Nephron progenitor cell (in vitro differentiated cells): ENCODE data around the gene TMEM179.

ENCODE experiments used
- DNase-seq: peaks from one replicate; pipeline ENCODE4 v3.0.0; 2021
- H3K27ac Mint-ChIP-seq: 2 replicates; pipeline ENCODE4 v1.8.0; 2021; ENCODE audit warnings: mild to moderate bottlenecking, moderate library complexity, mixed read lengths
- H3K27me3 Mint-ChIP-seq: 2 replicates; pipeline ENCODE4 v1.8.0; 2021; ENCODE audit warnings: mild to moderate bottlenecking, low read depth, mixed read lengths; ENCODE audit not compliant: poor library complexity
- H3K36me3 Mint-ChIP-seq: 2 replicates; pipeline ENCODE4 v1.8.0; 2021; ENCODE audit warnings: low read depth, mixed read lengths
- H3K4me1 Mint-ChIP-seq: 2 replicates; pipeline ENCODE4 v1.8.0; 2021; ENCODE audit warnings: mixed read lengths
- H3K4me3 Mint-ChIP-seq: 2 replicates; pipeline ENCODE4 v1.8.0; 2021; ENCODE audit warnings: mild to moderate bottlenecking, moderate library complexity, mixed read lengths
- H3K9me3 Mint-ChIP-seq: 2 replicates; pipeline ENCODE4 v1.8.0; 2021; ENCODE audit warnings: mild to moderate bottlenecking, moderate library complexity, mixed read lengths
- TF ChIP-seq, protein P1 (sequence below): fragments of 200-600 bp; sonication (generic); IDR thresholded peaks from 2 replicates; pipeline ENCODE4 v1.5.0; 2021; ENCODE audit warnings: antibody characterized with exemption

The TMEM179 gene

DNA sequence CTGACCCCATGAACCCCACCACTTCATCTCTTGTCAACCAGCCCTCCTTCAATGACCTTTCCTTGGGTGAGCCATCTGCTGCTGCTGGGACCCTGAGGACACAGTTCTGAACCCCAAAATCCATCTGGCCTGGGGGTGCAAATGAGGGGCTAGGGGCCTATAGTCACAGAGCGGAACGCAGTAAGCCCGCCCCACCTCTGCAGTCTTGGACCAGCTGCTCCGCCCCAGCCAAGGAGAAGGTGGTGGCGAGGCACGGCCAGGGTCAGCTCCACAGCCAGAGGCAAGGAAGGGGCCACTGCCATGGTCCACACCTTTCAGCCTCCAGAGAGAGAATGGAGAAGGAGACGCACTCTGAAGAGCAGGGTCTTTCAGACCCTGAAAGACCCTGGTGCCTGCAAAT, 5.1 kb downstream of the TMEM179 start:
- TF ChIP-seq, protein P1, sequence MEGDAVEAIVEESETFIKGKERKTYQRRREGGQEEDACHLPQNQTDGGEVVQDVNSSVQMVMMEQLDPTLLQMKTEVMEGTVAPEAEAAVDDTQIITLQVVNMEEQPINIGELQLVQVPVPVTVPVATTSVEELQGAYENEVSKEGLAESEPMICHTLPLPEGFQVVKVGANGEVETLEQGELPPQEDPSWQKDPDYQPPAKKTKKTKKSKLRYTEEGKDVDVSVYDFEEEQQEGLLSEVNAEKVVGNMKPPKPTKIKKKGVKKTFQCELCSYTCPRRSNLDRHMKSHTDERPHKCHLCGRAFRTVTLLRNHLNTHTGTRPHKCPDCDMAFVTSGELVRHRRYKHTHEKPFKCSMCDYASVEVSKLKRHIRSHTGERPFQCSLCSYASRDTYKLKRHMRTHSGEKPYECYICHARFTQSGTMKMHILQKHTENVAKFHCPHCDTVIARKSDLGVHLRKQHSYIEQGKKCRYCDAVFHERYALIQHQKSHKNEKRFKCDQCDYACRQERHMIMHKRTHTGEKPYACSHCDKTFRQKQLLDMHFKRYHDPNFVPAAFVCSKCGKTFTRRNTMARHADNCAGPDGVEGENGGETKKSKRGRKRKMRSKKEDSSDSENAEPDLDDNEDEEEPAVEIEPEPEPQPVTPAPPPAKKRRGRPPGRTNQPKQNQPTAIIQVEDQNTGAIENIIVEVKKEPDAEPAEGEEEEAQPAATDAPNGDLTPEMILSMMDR: no peak
- no peaks in the 10 kb centered on the region for H3K9me3 Mint-ChIP-seq
- H3K4me3 Mint-ChIP-seq: no peak overlapping the region
- H3K4me1 Mint-ChIP-seq: peaks cover 11% of the 10 kb centered on the region
- H3K36me3 Mint-ChIP-seq: no peaks in the 10 kb centered on the region
- no peak for DNase-seq
- peaks cover 52% of the 10 kb centered on the region for H3K27me3 Mint-ChIP-seq
- H3K27ac Mint-ChIP-seq: no peak overlapping the region

DNA sequence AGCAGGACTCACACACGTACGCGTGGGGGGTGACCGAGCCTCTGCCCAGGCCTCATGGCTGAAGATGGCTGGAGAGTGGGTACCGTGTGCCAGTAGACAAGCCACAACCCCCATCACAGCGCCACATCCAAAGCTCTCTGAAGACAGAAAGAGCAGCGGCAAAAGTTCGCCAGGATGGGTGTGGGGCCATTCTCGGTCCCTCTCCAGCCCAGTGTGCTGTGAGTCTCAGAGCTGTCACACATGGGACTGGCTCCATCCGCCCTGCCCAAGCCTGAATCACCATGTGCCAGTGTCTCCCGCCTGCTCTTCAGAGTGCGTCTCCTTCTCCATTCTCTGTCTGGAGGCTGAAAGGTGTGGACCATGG, 5.7 kb downstream of the TMEM179 start:
- Mint-ChIP-seq H3K4me3 (no peak overlapping the region), H3K36me3 (no peaks in the 10 kb centered on the region), H3K4me1 (peaks cover 10% of the 10 kb centered on the region), H3K27ac (no peak overlapping the region), H3K9me3 (no peaks in the 10 kb centered on the region), H3K27me3 (peaks cover 46% of the 10 kb centered on the region)
- TF ChIP-seq, protein P1: no peak
- DNase-seq: no peak

DNA sequence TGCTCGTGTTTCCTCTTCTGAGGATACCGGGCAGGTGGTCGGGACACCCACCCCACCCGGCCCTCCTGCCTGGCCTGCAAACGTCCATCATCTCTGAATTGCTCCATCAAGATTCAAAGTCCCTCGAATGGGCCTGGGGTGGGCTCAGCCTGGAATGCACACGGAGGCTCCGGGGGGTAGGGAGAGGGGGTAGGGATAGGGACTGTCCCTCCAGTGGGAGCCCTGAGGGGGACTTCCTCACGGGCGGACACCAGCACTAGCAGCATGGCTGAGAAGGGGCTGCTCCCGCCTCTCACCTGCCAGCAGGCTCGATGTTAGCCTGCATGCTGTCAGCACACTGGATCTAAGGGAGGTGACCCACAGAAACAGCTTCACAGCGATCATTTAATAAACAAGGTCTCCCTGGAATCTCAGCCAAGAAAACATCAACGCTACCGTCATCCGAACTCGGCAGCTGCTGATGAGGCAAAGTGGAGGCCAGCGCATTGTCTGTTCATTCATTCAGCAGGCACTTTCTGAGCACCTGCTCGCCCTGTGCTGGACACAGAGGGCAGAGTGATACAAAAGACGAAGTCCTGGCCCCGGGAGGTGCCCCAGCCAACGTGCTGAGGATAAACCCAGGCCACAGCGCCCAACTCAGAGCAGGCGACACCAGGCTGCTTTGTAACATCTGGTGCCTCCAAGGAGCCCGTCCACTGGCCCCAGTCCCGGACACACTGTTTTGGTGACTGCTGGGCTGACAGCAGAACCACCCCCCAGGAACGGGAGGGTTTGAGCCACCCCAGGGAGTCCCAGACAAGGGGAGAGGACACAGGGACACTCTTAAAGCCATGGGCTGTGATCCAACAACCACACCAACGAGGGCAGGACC, 6.3 kb downstream of the TMEM179 start:
- Mint-ChIP-seq H3K4me1 (peaks cover 14% of the 10 kb centered on the region), H3K9me3 (no peaks in the 10 kb centered on the region), H3K27ac (no peak overlapping the region), H3K36me3 (no peaks in the 10 kb centered on the region), H3K27me3 (peaks cover 40% of the 10 kb centered on the region), H3K4me3 (no peak overlapping the region)
- no peak for DNase-seq
- TF ChIP-seq, protein P1: no peak

DNA sequence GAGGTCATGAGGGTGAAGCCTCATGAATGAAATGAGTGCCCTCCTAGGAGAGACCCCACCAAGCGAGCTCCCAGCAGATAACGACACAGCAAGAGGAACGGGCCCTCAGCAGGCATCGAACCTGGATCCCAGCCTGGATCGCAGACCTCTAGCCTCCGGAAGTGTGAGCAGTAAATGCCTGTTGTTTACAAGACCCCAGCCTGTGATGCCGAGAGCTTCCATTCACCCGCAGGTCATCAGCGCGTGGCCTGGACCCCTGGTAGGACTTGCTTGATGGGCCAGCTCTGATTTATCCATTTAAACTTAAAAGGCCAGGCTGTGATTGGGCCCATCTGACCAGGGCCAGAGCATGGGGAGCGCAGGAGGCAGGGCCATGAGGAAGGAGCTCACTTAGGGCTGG, 7.0 kb downstream of the TMEM179 start:
- Mint-ChIP-seq H3K36me3 (no peaks in the 10 kb centered on the region), H3K9me3 (no peaks in the 10 kb centered on the region), H3K27me3 (peaks cover 33% of the 10 kb centered on the region), H3K4me3 (no peak overlapping the region), H3K4me1 (peaks cover 14% of the 10 kb centered on the region), H3K27ac (no peak overlapping the region)
- DNase-seq: no peak
- TF ChIP-seq, protein P1: no peak

DNA sequence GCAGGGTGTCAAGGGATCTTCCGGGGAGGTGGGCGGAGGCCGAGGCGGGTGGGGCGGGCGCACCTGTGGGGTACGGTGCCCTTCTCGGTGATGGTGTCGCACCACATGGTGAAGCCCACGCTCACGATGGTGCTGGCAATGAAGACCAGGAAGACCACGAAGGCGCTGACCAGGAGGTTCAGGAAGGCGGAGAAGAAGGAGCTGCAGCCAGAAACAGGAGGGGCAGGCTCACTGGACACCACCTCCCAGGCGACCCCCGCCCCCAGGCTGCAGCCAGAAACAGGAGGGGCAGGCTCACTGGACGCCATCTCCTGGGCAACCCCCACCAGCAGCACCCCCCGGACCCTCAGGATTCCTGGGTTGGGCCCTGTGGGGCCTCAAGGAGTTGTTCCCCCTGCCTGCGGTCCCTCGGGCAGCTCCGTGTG, 7.6 kb downstream of the TMEM179 start:
- Mint-ChIP-seq H3K27me3 (peaks cover 30% of the 10 kb centered on the region), H3K4me3 (no peak overlapping the region)
- TF ChIP-seq, protein P1: no peak

DNA sequence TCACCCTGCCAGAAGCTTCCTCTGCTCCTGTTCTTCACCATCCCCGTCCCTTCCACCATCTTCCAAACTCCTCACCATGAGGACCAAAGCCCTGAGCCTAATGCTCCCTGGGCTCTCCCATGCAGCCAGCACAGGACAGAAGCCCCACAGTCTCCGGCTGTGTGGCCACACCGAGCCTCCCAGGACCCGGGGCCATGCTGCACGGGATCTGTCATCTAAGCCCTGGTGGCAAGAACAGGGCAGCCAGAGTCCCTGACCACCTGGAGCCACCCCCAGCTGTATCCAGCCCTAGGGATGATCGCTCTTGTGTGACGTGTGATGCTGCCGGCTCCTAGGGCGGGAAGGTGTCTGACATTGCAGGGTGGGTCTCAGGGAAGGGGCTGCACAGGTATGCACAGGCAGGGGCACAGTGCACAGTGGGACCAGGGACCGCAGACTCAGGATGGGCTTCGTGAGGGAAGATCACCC, 8.1 kb downstream of the TMEM179 start:
- TF ChIP-seq, protein P1: no peak
- peaks cover 26% of the 10 kb centered on the region for H3K27me3 Mint-ChIP-seq
- H3K4me3 Mint-ChIP-seq: no peak overlapping the region

More for the DNA sequence above, 7.6 kb downstream of the TMEM179 start:
- DNase-seq: no peak
- H3K27ac Mint-ChIP-seq: no peak overlapping the region
- no peaks in the 10 kb centered on the region for H3K9me3 Mint-ChIP-seq
- peaks cover 19% of the 10 kb centered on the region for H3K4me1 Mint-ChIP-seq
- H3K36me3 Mint-ChIP-seq: no peaks in the 10 kb centered on the region

More for the DNA sequence above, 8.1 kb downstream of the TMEM179 start:
- no peaks in the 10 kb centered on the region for H3K9me3 Mint-ChIP-seq
- H3K4me1 Mint-ChIP-seq: peaks cover 19% of the 10 kb centered on the region
- H3K36me3 Mint-ChIP-seq: no peaks in the 10 kb centered on the region
- no peak overlapping the region for H3K27ac Mint-ChIP-seq
- DNase-seq: no peak
